NCI-H1694 (cell line): ENCODE results near the gene MRPS35.

Experiments
- DNase-seq: peaks from one replicate; lab custom pipeline; 2025; lab: John Stamatoyannopoulos, UW

The MRPS35 gene

GRCh38 chr12:27772328-27773049, 61.9 kb downstream of the MRPS35 start:
- no peak for DNase-seq

GRCh38 chr12:27777141-27777540, 66.5 kb downstream of the MRPS35 start:
- DNase-seq = no peak

GRCh38 chr12:27778206-27778605, 67.6 kb downstream of the MRPS35 start:
- no peak for DNase-seq

- DNase-seq = peak; percentile 55
Measured at GRCh38 chr12:27779416-27779919, 68.8 kb downstream of the MRPS35 start.

GRCh38 chr12:27779920-27780611, 69.4 kb downstream of the MRPS35 start, which contains the start of the genes KLHL42 and MANSC4:
Gene KLHL42, plus strand, starts transcription at chr12:27780233. Its CDS starts 98 bp downstream, at chr12:27780331.
Gene MANSC4, minus strand, starts transcription at chr12:27780236. Its CDS starts 8,960 bp downstream, at chr12:27771276.
- peak; percentile 33 for DNase-seq

- peak; percentile 18 for DNase-seq
Measured at GRCh38 chr12:27780612-27781408, 70.2 kb downstream of the MRPS35 start.

- no peak for DNase-seq
Measured at GRCh38 chr12:27781680-27782079, 71.0 kb downstream of the MRPS35 start.

GRCh38 chr12:27782481-27782880, 71.8 kb downstream of the MRPS35 start:
- DNase-seq = no peak

GRCh38 chr12:27785882-27786570, 75.4 kb downstream of the MRPS35 start:
- DNase-seq = no peak

GRCh38 chr12:27787559-27787958, 76.9 kb downstream of the MRPS35 start:
- no peak for DNase-seq

- DNase-seq = no peak
Measured at GRCh38 chr12:27790179-27790578, 79.5 kb downstream of the MRPS35 start.

- DNase-seq = no peak
Measured at GRCh38 chr12:27794818-27795584, 84.4 kb downstream of the MRPS35 start.

GRCh38 chr12:27796128-27796527, 85.5 kb downstream of the MRPS35 start:
- no peak for DNase-seq

GRCh38 chr12:27797301-27798025, 86.8 kb downstream of the MRPS35 start:
- no peak for DNase-seq

- no peak for DNase-seq
Measured at GRCh38 chr12:27800819-27801218, 90.2 kb downstream of the MRPS35 start.

GRCh38 chr12:27801630-27802029, 91.0 kb downstream of the MRPS35 start:
- DNase-seq = no peak

GRCh38 chr12:27802511-27802910, 91.9 kb downstream of the MRPS35 start:
- no peak for DNase-seq

GRCh38 chr12:27802936-27803335, 92.3 kb downstream of the MRPS35 start:
- DNase-seq = no peak

GRCh38 chr12:27805238-27805637, 94.6 kb downstream of the MRPS35 start:
- no peak for DNase-seq
